Skeletal muscle cell (primary cell): Measurements from ENCODE around the gene UPP1.
"Not testable (repeated sequence)": the region's sequence is repeated elsewhere in the genome, so short reads cannot be mapped to it uniquely, and the experiment has no call there.

Experiments
- DNase-seq: peaks from one replicate; pipeline ENCODE4 v3.0.0-alpha.2; 2010; ENCODE audit warnings: low read depth
- H3K4me3 ChIP-seq: 2 replicates; pipeline ENCODE4 v1.5.1; 2011; ENCODE audit warnings: low read depth, mild to moderate bottlenecking, control low read depth, low read length, moderate library complexity

The UPP1 gene

GRCh38 chr7:48147690-48148089 lies 58.6 kb downstream of the UPP1 start:
- not testable (repeated sequence) for H3K4me3 ChIP-seq, DNase-seq

- DNase-seq = no peak
- H3K4me3 ChIP-seq = no peak overlapping the region
Measured at GRCh38 chr7:48148311-48148710, 59.2 kb downstream of the UPP1 start.

- H3K4me3 ChIP-seq = no peak overlapping the region
Measured at GRCh38 chr7:48149058-48149457, 60.0 kb downstream of the UPP1 start.

GRCh38 chr7:48150086-48150485 lies 61.0 kb downstream of the UPP1 start:
- DNase-seq = no peak
- no peak overlapping the region for H3K4me3 ChIP-seq

More at GRCh38 chr7:48149058-48149457, 60.0 kb downstream of the UPP1 start:
- no peak for DNase-seq

- no peak overlapping the region for H3K4me3 ChIP-seq
- no peak for DNase-seq
Measured at GRCh38 chr7:48154792-48155413, 65.8 kb downstream of the UPP1 start.
